LNCaP clone FGC (cell line): ENCODE data around the gene GMPR.

Experiments used
- DNase-seq: peaks from one replicate; pipeline ENCODE4 v3.0.0-alpha.2; 2011; ENCODE audit warnings: low read depth
- H3K4me3 ChIP-seq: 2 replicates; pipeline ENCODE4 v1.5.1; 2011; ENCODE audit warnings: mild to moderate bottlenecking, low read depth, low read length, control low read depth
- TF ChIP-seq, protein P1 (sequence below): IDR thresholded peaks from 2 replicates; pipeline ENCODE4 v1.5.1; 2012; ENCODE audit warnings: mild to moderate bottlenecking; ENCODE audit not compliant: control insufficient read depth, insufficient read depth; ENCODE audit errors: extremely low read depth

Gene GMPR

GRCh38 chr6:16238057-16238962 lies at the start of gene GMPR:
TSS of gene GMPR (plus strand) at chr6:16238587. CDS start at chr6:16238694, 107 bp downstream.
- peak within 1 kb of the TSS; percentile 39 for H3K4me3 ChIP-seq
- no peak for DNase-seq
- TF ChIP-seq, protein P1, sequence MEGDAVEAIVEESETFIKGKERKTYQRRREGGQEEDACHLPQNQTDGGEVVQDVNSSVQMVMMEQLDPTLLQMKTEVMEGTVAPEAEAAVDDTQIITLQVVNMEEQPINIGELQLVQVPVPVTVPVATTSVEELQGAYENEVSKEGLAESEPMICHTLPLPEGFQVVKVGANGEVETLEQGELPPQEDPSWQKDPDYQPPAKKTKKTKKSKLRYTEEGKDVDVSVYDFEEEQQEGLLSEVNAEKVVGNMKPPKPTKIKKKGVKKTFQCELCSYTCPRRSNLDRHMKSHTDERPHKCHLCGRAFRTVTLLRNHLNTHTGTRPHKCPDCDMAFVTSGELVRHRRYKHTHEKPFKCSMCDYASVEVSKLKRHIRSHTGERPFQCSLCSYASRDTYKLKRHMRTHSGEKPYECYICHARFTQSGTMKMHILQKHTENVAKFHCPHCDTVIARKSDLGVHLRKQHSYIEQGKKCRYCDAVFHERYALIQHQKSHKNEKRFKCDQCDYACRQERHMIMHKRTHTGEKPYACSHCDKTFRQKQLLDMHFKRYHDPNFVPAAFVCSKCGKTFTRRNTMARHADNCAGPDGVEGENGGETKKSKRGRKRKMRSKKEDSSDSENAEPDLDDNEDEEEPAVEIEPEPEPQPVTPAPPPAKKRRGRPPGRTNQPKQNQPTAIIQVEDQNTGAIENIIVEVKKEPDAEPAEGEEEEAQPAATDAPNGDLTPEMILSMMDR = no peak

- DNase-seq = no peak
- TF ChIP-seq, protein P1 = no peak
- no peak overlapping the region for H3K4me3 ChIP-seq
Observed at GRCh38 chr6:16190214-16190613, 48.2 kb upstream of the GMPR start.

DNA sequence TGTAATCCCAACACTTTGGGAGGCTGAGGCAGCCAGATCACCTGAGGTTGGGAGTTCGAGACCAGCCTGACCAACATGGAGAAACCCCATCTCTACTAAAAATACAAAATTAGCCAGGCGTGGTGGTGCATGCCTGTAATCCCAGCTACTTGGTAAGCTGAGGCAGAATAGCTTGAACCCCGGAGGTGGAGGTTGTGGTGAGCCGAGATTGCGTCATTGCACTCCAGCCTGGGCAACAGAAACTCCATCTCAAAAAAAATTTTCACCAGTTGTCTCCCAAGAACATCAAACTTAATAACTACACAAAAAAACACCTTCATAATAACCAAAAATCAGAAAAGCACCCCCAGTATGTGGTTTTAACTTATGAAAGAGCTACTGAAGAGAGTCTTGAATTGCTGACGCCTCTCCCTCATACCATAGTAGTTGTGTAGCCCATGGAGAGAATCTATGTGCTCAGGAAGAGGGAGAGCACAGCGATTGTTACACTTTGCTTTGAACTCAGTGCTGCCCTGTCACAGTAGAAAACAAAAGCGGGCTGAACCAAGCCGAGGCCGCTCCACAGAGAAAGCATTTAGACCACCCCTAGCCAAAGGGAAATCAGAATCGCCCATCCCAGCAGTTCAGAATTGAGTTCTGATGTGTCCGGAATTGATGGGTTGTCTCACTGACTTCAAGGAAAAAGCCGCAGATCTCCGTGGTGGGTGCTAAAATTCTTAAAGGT lies 42.0 kb upstream of the GMPR start:
- TF ChIP-seq, protein P1 = no peak
- DNase-seq = no peak
- H3K4me3 ChIP-seq = no peak overlapping the region

- no peak for DNase-seq
- TF ChIP-seq, protein P1 = no peak
- no peak overlapping the region for H3K4me3 ChIP-seq
Observed at GRCh38 chr6:16196984-16197546, 41.3 kb upstream of the GMPR start.

DNA sequence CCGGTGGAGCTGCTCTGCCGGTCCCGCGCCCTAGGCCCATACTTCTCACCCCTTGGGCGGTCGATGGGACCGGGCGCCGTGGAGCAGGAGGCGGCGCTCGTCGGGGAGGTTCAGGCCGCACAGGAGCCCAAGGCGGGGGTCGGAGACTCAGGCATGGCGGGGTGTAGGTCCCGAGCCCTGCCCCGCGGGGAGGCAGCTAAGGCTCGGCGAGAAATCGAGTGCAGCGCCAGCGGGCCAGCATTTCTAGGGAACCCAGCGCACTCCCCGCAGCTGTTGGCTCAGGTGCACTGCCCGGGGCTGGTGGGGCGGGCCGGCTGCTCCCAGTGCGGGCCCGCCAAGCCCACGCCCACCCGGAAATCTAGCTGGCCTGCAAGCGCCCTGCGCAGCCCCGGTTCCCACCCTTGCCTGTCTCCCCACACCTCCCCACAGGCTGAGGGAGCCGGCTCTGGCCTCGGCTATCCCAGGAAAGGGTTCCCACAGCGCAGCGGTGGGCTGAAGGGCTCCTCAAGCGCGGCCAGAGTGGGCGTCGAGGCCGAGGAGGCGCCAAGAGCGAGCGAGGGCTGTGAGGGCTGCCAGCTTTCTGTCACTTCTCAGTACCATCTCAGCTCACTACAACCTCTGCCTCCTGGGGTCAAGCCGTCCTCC lies 40.2 kb upstream of the GMPR start:
- TF ChIP-seq, protein P1 = no peak
- no peak overlapping the region for H3K4me3 ChIP-seq
- no peak for DNase-seq

GRCh38 chr6:16199804-16200203 lies 38.6 kb upstream of the GMPR start:
- no peak overlapping the region for H3K4me3 ChIP-seq
- no peak for DNase-seq
- TF ChIP-seq, protein P1 = no peak
